Fibroblast of skin of left quadriceps (primary cell): Measurements from ENCODE around the gene MAD1L1.

Experiments used
- DNase-seq, 2 experiments: peaks; one replicate each; pipeline ENCODE4 v3.0.0-alpha.2; 2013; ENCODE audit warnings: low read depth in 2 of 2

The MAD1L1 gene

DNA sequence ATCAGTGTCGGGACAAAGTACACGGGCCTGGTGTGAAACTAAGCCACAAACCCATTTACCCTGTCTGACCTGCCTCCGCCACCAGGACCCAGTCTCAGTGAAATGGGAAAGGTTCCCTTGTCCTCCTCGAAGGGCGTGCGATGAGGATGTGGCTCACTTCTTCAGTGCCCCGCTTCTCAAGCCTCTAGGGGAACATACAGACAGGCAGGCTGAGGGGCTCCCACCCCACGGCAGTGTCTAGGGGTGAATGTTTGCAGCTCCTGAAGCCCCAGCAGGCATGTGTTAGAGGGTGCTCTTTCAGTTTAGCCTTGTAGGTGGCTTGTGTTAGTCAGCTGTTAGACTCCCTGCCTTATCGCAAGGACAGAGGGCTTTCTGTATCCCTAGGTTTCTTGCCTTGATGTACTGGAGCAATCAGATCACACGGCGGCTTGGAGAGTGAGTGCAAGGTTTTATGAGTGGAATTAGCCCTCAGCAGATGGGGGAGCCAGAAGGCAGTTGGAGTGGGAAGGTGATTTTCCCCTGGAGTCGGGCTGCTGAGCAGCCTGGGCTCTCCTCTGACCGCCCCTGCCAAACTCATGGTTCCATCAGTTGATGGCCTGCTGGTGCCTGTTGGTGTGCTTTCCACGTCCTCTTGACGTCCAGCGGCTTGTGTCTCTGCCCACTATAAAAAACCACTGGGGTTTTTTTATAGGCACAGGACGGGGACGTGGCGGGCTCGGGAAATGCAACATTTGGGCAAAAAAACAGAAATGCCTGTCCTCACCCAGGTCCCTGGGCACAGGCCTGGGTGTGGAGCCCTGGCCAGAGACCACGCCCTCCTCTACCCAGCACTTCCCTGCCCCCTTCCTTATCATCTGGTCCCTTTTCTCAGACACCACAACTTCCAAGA is 10.0 kb upstream of the MAD1L1 start:
- DNase-seq = no peak

DNA sequence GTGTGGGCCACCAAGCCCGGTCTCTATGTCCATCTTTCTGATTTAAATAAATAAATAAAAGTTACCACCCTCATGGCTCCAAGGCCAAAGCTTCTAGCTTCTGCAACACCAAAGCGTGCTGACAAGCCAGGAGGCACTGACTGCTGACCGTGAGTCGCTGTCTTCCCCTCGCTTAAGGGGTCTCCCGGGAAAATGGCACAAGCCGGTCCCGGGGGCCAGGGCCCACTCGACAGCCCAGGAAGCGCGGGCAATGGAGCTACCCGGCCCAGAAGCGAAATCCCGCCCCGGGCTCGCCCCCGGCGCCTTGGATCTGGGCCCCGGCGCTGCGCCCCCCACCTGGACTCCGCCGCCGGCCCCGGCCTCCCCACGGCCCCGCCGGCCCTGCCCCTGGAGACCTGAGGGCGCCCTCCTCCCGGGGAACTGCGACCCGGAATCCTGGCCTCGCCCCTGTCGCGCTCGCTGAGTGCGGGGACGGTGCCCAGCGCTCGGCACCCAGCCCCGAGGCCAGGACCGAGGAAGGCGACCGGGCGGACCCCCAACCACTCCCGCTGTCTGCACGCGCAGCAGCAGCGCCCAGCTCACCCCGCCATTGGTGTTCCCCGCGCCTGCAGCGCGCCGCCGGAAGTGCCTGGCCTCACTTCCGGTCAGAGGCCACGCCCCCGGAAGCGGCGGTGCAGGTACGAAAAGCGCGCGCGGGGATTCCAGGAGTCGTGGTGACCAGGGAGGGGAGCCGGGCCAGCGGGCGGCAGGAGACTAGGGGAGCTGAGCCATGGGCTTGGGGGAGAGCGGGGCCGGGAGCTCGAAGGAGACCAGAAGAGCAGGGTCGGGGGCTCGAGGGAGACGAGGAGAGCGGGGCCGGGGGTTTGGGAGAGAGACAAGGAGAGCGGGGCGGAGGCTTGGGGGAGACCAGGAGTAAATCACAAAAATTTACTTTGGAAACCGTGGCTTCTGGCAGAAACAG is 9.1 kb upstream of the MAD1L1 start, which contains the start of the genes MRM2 and NUDT1:
Gene MRM2 (minus strand): TSS at position 626 of the 961 bp plus-strand sequence. CDS start 36 bp downstream, at position 590.
Gene NUDT1 (plus strand): TSS at position 647 of the 961 bp plus-strand sequence. CDS start 2,349 bp downstream, outside the sequence.
- peak; percentile 38 to 39 for DNase-seq

DNA sequence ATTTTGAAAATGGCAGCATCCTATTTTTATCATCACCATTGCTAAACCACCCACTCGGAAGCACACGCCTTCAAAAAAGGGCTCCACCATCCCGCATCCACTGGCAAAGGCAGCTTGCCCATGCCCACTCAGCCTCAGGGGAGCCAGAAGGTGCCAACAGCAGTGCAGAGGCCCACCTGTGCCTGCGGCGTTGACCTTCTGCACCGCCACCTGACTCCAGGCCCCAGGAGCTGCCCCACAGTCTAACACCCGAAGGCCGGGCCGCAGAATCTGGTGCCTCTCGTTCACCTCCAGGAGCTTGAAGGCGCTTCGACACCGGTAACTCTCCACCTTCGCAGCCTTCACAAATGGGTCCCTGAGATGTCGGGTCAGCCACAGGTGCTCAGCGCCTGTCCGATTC is 6.5 kb upstream of the MAD1L1 start:
- DNase-seq = no peak

DNA sequence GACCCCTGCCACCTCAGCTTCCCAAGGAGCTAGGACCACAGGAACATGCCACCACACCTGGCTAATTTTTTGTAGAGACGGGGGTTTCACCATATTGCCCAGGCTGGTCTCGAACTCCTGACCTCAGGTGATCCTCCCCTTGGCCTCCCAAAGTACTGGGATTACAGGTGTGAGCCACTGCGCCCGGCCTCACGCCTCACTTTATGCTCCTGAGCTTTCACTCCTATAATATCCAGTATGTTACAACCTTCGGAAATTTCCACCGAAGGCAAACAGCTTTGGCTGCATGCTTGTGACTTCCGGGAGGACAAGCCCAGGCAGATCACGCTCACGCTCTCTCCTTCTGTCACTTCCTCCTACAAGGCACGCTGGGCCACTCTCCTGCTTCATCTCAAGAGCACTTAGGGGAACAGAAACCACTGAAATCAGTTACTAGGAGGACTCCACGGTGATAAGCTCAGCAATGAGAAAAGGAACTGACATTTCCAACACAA is 4.4 kb upstream of the MAD1L1 start:
- no peak for DNase-seq

DNA sequence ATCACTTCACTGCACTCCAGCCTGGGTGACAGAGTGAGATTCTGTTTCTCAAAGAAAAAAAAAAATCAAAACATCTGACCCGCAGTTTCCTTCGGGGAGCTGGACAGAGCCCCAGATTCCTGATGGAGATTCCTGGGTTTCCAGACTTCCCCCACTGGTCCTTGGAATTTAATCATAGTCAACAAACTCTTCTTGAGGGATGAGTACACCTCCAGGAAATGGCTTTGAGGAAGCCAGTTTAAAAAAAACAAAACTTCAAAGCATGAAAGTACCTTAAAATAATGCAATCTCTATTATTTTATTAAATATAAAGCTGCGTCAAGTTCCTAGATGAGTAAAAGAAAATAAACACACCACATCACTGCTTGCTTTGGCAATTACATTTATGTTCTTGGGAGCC is 1.2 kb upstream of the MAD1L1 start:
- no peak for DNase-seq

DNA sequence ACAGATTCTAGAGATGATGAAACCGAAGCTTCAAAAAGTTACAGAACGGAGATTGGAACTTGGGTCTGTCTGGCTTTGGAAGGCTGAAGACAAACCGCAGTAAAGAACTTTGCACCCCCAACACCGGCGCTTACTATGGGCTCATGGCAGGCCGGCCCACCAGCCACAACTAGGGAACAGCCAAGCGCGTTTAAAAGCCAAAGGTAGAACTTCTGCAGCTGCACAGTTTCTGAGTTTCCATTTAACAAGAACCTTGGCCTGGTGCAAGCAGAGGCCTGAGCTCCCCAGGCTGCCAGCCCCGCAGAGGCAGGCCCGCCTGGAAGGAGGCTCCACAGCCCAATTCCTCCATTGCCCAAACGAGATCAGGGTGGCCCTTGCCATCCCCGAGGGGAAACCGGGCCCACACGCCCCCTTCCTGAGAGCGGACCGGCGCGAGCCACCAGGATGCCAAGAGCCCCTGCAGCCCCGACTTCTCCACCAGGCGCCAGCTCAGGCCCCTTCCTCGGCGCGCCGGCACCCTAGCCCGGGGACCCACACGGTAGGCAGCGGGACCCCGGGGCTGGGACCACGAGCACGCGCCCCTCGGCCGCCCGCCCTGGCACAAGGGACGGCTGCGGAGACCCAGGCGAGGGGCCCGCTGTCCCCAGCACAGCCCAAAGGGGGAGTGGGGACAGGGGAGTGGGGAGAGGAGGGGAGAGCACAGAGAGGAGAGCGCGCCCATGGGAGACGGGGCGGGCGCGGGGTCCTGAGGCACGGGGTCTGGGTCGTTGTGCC is 566 bp downstream of the MAD1L1 start:
- no peak for DNase-seq

DNA sequence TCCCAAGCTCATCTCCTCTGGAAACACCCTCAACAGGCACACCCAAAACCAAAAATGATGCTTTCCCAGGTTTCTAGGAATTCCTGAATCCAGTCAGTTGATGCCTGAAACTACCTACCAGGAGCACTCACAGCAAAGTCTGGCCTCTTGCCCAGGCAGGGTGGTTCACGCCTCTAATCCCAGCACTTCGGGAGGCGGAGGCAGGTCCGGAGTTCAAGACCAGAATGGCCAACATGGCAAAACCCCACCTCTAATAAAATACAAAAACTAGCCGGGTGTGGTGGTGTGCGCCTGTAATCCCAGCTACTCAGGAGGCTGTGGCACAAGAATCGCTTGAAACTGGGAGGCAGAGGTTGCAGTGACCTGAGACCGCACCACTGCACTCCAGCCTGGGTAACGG is 1.9 kb downstream of the MAD1L1 start:
- no peak for DNase-seq

DNA sequence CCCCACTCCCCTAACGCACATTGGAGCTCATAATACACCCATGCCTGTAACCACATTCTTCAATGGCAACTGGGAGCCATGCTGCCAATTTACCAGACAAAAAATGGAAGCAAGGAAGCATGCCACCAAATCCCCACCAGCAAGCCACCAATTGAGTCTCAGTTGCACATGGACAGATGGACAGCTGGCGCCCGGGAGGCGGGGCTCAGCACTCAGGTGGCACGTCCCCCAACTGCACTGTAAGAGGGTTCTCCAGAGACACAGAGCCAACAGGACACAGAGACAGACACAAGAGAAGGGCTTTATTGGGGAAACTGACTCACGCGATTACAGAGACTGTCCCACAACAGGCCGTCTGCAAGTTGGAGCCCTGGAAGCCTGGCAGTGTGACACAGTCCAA is 2.5 kb downstream of the MAD1L1 start:
- no peak for DNase-seq

DNA sequence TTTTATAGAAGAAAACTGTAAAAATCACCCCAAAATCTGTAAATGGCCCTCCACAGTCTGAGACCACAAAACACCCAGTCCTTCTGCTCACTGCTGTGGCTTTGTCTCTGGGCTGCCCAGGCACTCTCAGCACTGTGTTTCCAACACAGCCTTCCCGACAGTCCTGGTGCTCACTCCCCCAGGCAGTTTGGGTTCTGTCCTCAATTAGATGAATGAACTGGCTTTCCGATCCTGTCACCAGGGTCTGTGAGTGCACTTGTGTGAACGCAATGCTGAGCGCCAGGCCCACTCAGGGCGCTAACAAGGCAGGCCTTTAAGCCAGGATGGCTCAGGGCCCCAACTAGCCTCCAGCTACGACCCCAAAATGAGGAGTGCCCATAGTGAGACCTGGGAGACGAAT is 3.3 kb downstream of the MAD1L1 start:
- DNase-seq = no peak

DNA sequence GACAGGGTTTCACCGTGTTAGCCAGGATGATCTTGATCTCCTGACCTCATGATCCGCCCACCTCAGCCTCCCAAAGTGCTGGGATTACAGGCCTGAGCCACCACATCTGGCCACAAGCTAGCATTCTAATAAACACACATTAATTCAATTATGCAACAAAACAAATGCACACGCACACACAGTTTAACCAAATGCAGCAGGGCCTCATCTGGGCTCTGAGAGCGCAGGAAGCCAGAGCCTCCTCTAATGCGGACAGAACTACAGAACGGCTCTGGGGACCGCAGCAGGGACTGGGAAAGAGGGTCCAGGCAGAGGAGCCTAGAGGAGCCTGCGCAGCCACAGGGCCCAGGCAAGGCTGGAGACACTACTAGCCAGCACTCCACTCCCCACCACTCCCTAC is 3.8 kb downstream of the MAD1L1 start:
- no peak for DNase-seq

DNA sequence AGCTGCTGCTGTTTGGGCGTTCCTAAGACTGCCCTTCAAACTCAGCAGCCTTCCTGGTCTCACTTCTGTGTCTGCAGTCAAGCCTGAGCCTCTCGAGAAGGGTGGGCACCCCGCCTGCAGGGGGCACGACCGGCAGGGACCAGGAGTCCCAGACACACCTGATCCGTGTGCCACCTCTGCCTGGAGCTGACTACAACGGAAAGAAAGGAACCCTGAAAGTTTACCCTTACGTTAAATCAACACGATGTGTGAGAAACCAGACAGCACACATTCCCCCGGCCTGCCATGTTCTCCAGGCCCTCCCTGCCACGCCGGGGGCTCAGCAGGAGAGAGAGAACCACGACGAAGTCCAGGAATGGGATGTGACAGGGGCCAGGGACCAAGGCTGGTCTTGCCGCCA is 5.0 kb downstream of the MAD1L1 start:
- no peak for DNase-seq

DNA sequence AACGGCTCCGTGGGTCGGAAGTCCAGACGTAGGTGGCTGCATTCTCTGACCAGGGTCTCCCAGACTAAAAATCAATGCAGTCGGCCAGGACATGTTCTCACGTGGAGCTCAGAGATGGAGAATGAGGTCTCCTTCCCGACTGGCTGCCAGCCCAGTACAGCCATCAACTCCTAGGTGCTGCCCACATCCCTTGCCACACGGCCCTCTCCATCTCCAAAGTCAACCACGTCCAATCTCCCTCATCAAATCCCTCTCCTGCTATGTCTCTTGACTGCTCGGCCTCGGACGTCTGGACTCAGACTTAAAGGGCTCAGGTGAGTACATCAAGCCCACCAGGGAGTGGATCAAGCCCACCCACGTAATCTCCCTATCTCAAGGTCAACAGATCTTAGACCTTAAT is 6.9 kb downstream of the MAD1L1 start:
- no peak for DNase-seq

DNA sequence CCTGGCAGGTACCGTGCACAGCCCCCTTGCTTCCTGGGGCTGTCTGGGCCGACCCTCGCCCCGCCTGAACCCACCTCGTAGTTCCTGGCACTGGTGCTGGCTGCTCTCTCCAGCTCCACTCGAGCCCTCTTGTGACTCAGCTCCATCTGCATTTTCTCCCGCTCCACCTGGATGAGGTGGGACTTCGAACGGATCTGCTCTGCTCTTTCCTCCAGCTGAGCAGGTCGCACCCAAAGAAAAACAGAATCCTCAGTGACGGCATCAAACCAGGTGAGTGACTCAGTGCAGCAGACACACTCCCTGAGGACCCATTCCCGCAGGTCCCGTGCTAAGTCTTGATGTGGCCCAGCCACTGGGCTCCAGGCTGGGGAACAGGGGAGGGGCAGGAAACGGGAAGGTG is 7.4 kb downstream of the MAD1L1 start:
- no peak for DNase-seq

DNA sequence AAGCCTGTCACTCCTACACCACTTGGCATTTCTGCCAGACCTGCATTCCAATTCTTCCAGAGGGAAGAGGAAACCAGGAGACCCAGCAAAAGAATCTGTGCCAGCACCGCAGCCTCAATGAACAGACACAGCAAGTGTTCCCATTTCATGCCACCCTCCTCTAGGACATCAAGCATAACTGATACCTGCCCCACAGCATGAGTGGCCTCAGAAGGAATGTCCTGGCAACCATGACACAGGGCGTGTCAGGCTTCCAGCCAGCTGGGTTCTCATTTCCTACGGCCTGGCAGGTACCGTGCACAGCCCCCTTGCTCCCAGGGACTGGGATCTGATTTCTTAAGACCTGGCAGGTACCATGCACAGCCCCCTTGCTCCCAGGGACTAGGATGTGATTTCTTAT is 7.8 kb downstream of the MAD1L1 start:
- no peak for DNase-seq

DNA sequence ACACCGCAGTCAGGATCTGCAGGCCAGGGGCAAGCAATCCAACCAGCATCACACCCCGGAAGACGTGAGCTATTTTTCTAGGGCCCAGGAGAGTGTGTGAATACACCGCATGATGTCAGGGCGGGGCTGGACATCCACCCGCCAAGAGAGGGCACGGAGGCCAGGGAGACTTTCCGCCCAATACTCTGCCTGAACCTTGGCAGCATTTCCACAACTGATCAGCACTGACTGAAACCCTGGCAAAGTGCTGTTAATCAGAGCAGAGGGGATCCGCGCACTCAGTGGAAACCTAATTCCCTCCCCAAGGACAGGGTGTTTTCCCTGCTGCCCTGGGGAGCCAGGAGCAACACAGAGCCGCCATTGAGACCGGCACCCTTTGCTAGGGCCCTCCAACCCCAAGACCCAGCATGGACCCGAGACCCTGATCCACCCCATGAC is 8.2 kb downstream of the MAD1L1 start:
- no peak for DNase-seq

DNA sequence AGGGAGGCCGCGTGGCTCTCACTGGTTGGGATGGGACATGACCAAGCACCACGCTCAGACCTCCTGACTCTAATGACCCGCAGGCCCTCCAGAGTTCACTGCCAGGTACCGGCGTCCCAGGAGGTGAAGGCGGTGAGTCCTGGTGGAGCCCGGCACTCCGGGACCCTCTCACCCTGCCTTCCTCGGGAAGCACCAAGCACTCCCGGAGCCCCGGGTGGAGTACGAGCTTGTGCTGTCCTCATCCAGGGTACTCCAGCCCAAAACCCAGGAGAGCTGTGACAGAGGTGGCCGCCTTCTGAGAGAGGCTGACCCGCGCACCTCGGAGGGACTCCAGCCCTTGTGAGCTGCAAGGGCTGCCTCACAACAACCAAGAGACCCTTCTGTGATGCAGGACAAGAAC is 9.4 kb downstream of the MAD1L1 start:
- DNase-seq = no peak

DNA sequence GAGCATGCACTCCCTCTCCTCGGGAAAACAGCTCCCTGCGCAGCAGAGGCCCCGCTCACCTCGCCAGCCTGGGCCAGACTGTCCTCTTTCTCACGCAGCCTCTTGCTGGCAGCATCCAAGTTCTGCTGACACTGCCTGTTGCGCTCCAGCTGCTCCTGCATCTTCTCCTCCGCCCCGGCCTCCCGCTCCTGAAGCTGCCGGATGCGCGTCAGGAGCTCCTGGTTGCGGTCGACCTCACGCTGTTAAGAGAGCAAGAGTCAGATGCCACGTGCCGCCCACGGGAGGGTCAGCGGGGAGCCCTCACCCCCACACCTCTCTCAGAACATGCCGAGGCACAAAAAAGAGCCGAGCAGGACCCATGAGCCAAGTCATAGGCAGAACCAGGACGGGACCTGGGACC is 10.2 kb downstream of the MAD1L1 start:
- no peak for DNase-seq

DNA sequence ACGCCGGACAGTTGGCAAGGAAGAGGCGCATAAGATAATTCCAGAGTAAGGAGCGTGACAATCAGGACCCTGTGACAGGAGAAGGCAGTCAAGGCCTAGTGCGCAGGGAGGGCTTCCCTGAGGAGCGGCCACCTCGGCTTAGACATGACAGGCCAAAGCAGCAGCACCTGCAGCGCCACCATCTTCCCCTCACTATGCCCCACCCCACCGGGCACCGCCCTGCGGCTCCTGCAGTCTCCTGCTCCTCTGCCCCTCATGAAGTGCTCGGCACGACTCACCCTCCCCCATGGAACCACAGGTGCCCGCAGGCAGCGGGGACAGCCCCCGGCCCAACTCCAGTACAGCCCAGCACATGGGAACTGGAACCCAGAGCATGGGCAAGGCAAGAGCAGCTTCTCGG is 11.8 kb downstream of the MAD1L1 start:
- no peak for DNase-seq

DNA sequence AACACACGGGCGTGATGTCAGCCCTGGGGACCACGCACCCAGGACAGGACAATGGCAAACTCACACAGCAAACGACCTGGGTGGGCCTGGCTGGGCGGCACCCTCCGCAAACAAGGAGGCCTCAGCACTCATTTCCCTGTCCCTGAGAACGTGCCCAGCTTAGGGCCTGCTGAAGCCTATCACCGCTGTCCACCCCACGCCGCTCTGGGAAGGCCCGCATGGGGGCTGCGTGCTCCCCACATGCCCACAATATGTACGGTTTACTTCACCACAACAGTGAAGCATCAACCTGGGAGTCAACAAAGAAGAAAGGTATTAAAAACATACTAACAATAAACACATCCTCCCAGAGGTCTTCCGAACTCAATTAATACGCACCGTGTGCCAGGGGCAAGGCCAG is 12.2 kb downstream of the MAD1L1 start:
- no peak for DNase-seq

DNA sequence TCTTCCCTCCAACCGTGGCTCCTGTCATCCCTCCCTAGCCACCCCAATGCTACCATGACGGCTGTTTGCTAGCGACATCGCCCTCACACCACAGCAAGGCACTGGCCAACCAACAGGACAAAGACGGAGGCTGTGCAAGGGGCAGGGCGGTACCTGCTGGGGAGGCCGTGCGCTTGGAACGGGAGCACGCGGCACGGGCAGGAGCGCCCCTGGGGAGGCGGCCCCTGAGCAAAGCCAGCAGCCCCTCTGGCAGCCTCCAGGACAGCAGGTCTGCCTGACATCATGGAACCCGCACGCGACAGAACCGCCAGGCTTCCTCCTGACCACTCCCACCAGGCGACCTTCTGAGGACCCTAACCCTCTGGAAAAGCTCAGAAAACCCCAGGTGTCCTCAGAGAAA is 12.7 kb downstream of the MAD1L1 start:
- no peak for DNase-seq

DNA sequence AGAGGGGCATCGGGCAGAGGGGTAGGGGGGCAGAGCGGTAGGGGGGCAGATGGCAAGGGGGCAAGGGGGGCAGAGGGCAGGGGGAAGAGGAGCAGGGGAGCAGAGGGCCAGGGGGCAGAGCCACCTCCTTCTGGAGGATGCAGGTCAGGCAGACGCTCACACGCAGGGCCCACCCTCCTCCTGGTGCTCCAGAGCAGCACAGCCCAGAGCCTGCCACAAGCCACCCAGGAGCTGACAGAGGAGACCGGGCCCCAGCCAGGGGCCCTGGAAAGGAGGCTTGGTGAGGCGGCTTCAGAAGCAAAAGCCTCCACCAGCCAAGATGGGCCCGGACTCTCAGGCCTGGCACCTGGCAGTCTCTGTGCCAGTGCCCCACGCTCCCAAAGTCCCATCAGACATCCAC is 13.1 kb downstream of the MAD1L1 start:
- no peak for DNase-seq

DNA sequence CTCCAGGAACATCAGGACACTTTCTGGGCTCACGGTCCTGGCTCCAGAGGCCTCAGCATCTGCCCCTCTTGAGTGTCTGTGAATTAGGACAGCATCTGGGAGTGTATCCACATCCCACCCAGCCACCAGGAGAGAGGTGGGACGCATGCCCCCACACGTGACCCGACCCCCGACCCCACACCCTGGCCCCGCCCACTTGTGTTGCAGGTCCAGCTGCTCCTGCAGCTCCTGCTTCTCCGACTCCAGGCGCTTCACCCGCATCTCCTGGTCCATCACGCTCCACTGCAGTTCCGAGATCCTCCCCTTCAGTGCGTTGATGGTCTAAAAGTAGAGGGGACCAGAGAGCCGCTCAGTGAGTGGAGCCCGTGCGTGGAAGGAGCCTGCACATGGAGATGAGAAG is 13.6 kb downstream of the MAD1L1 start:
- DNase-seq = no peak
